Fibroblast of lung (primary cell): Measurements from ENCODE around the gene GALR2. TPM values are rescaled to one million over a fixed set of nuclear protein-coding genes. Genes with fewer than 3 reads are reported as not detected.

Source experiments
- DNase-seq, 2 donors: peaks; one replicate each; pipeline versions ENCODE4 v3.0.0 to v3.0.0-alpha.2; 2010; ENCODE audit warnings: low read depth in 2 of 2
- H2AFZ ChIP-seq: 2 replicates; pipeline ENCODE4 v1.5.1; 2012; ENCODE audit warnings: low read length, control low read depth, inconsistent platforms
- H3K27ac ChIP-seq: 2 replicates; pipeline ENCODE4 v1.5.1; 2011; ENCODE audit warnings: low read length, control low read depth; ENCODE audit not compliant: insufficient read depth
- H3K27me3 ChIP-seq: 2 replicates; pipeline ENCODE4 v1.5.1; 2011; ENCODE audit warnings: mild to moderate bottlenecking, low read length; ENCODE audit not compliant: control insufficient read depth, insufficient read depth
- H3K36me3 ChIP-seq: 2 replicates; pipeline ENCODE4 v1.5.1; 2011; ENCODE audit warnings: low read length; ENCODE audit not compliant: control insufficient read depth, insufficient read depth
- H3K4me1 ChIP-seq: 2 replicates; pipeline ENCODE4 v1.5.1; 2011; ENCODE audit warnings: low read length; ENCODE audit not compliant: control insufficient read depth, insufficient read depth; ENCODE audit errors: extremely low read depth
- H3K4me2 ChIP-seq: 2 replicates; pipeline ENCODE4 v1.5.1; 2011; ENCODE audit warnings: low read length, control low read depth; ENCODE audit not compliant: insufficient read depth; ENCODE audit errors: extremely low read depth
- H3K4me3 ChIP-seq, 4 experiments: fragments of 200-600 bp in 1 of 4; sonication (generic) in 1 of 4; replicated peaks in 1 of 4; 2 replicates each; pipeline ENCODE4 v1.5.1; 2011 to 2016; ENCODE audit warnings: low read length in 4 of 4, low read depth in 3 of 4, mild to moderate bottlenecking in 3 of 4, control low read depth in 2 of 4, inconsistent platforms in 1 of 4, mixed read lengths in 1 of 4; ENCODE audit not compliant: insufficient read depth in 1 of 4; ENCODE audit errors: control extremely low read depth in 1 of 4
- H3K79me2 ChIP-seq: 2 replicates; pipeline ENCODE4 v1.5.1; 2012; ENCODE audit warnings: mild to moderate bottlenecking, low read length, inconsistent platforms; ENCODE audit not compliant: control insufficient read depth, insufficient read depth
- H3K9ac ChIP-seq: 2 replicates; pipeline ENCODE4 v1.5.1; 2011; ENCODE audit warnings: mild to moderate bottlenecking, low read length, control low read depth; ENCODE audit not compliant: insufficient read depth
- H3K9me3 ChIP-seq: 2 replicates; pipeline ENCODE4 v1.5.1; 2012; ENCODE audit warnings: low read depth, low read length; ENCODE audit not compliant: control insufficient read depth, insufficient read depth
- H4K20me1 ChIP-seq: 2 replicates; pipeline ENCODE4 v1.5.1; 2011; ENCODE audit warnings: low read length; ENCODE audit not compliant: control insufficient read depth, insufficient read depth; ENCODE audit errors: extremely low read depth
- CTCF ChIP-seq, 2 donors: IDR thresholded peaks in 1 of 2; conservative IDR thresholded peaks in 1 of 2; 1 replicate in 1 of 2; 2 replicates in 1 of 2; pipeline ENCODE4 v1.5.1; 2011 to 2012; ENCODE audit warnings: low read length in 2 of 2, control low read depth in 1 of 2, inconsistent platforms in 1 of 2, low read depth in 1 of 2, mild to moderate bottlenecking in 1 of 2
- EZH2 ChIP-seq: IDR thresholded peaks from 2 replicates; pipeline ENCODE4 v1.5.1; 2012; ENCODE audit warnings: low read length, control low read depth, mild to moderate bottlenecking; ENCODE audit errors: missing control alignments
- polyA plus RNA-seq, 2 donors: library from polyadenylated mRNA; depleted of rRNA in 1 of 2; stranded (reverse) in 1 of 2; unstranded in 1 of 2; fragments of >200 nt; gene quantifications; 2 replicates each; pipeline ENCODE4 v1.2.1, GENCODE V29; 2011 to 2012; ENCODE audit warnings: missing spikeins in 1 of 2
- total RNA-seq: library from RNA; depleted of rRNA; stranded (reverse); fragments of >200 nt; gene quantifications from 2 replicates; pipeline ENCODE4 v1.2.1, GENCODE V29; 2014

The GALR2 gene
- total and polyA plus RNA-seq, 2 donors (not counting 1 experiment from before 2014, with no cell fraction given): not detected

GRCh38 chr17:76049239-76049638 lies 25.3 kb upstream of the GALR2 start:
- Histone ChIP-seq H2AFZ (no peak overlapping the region), H3K9me3 (no peaks in the 10 kb centered on the region), H3K4me3 (no peak overlapping the region), H3K27ac (no peak overlapping the region), H3K4me2 (no peak overlapping the region), H3K36me3 (peaks cover 14% of the 10 kb centered on the region), H3K9ac (no peak overlapping the region), H4K20me1 (no peaks in the 10 kb centered on the region), H3K4me1 (peaks cover 2% of the 10 kb centered on the region), H3K79me2 (peaks cover 2% of the 10 kb centered on the region), H3K27me3 (no peaks in the 10 kb centered on the region)
- no peak for DNase-seq
- TF ChIP-seq CTCF (conservative IDR thresholded peaks at IDR 0.05 in 1 of 2, IDR thresholded peaks at IDR 0.05 in 1 of 2; ENCODE audit: low read depth in 1 of 2, low read length in 2 of 2) (no peak), EZH2 (no peak)

- H3K4me1 ChIP-seq: peaks cover 2% of the 10 kb centered on the region
- H3K4me3 ChIP-seq: no peak overlapping the region
- no peak overlapping the region for H3K27ac ChIP-seq
- H3K27me3 ChIP-seq: no peaks in the 10 kb centered on the region
- no peak overlapping the region for H3K9ac ChIP-seq
- H3K79me2 ChIP-seq: peaks cover 2% of the 10 kb centered on the region
- no peaks in the 10 kb centered on the region for H3K9me3 ChIP-seq
- DNase-seq: no peak
- TF ChIP-seq CTCF (conservative IDR thresholded peaks at IDR 0.05 in 1 of 2, IDR thresholded peaks at IDR 0.05 in 1 of 2; ENCODE audit: low read depth in 1 of 2, low read length in 2 of 2): no peak
- H3K36me3 ChIP-seq: peaks cover 13% of the 10 kb centered on the region
- no peak overlapping the region for H3K4me2 ChIP-seq
- H2AFZ ChIP-seq: no peak overlapping the region
- H4K20me1 ChIP-seq: no peaks in the 10 kb centered on the region
Measured at GRCh38 chr17:76049836-76050537, 24.6 kb upstream of the GALR2 start.

GRCh38 chr17:76050538-76051467 lies 23.8 kb upstream of the GALR2 start:
- no peak for TF ChIP-seq CTCF (conservative IDR thresholded peaks at IDR 0.05 in 1 of 2, IDR thresholded peaks at IDR 0.05 in 1 of 2; ENCODE audit: low read depth in 1 of 2, low read length in 2 of 2)
- no peak for TF ChIP-seq EZH2
- Histone ChIP-seq H3K36me3 (peaks cover 8% of the 10 kb centered on the region), H4K20me1 (no peaks in the 10 kb centered on the region), H3K79me2 (peaks cover 2% of the 10 kb centered on the region), H3K4me1 (peaks cover 2% of the 10 kb centered on the region), H3K4me2 (no peak overlapping the region), H2AFZ (no peak overlapping the region), H3K4me3 (no peak overlapping the region), H3K27ac (no peak overlapping the region), H3K9me3 (no peaks in the 10 kb centered on the region), H3K9ac (no peak overlapping the region), H3K27me3 (no peaks in the 10 kb centered on the region)
- peak in 1 of 2 donors; percentile 62 for DNase-seq
